DOHH2 (cell line): Measurements from ENCODE around the gene ECPAS.
"Not testable (repeated sequence)": the region's sequence is repeated elsewhere in the genome, so short reads cannot be mapped to it uniquely, and the experiment has no call there.

Experiments used
- H3F3A ChIP-seq: fragments of 200-600 bp; sonication (generic), shearing (Covaris generic); 2 replicates; pipeline ENCODE4 v1.6.0; 2016; ENCODE audit warnings: antibody characterized with exemption, mild to moderate bottlenecking; ENCODE audit not compliant: control insufficient read depth, insufficient read depth
- H3K27ac ChIP-seq: fragments of 200-600 bp; sonication (generic); 2 replicates; pipeline ENCODE4 v1.5.1; 2014; ENCODE audit warnings: low read depth, mild to moderate bottlenecking, low read length, moderate library complexity
- H3K27me3 ChIP-seq: fragments of 200-600 bp; sonication (generic); 2 replicates; pipeline ENCODE4 v1.6.1; 2014; ENCODE audit warnings: mild to moderate bottlenecking, low read length, mixed read lengths; ENCODE audit not compliant: control insufficient read depth
- H3K36me3 ChIP-seq: fragments of 200-600 bp; sonication (generic); 2 replicates; pipeline ENCODE4 v1.6.1; 2014; ENCODE audit warnings: mild to moderate bottlenecking, low read length, moderate library complexity, mixed read lengths; ENCODE audit not compliant: control insufficient read depth
- H3K4me1 ChIP-seq: fragments of 200-600 bp; sonication (generic); 2 replicates; pipeline ENCODE4 v1.6.1; 2014; ENCODE audit warnings: mild to moderate bottlenecking, low read length, mixed read lengths; ENCODE audit not compliant: control insufficient read depth
- H3K4me2 ChIP-seq: fragments of 200-600 bp; sonication (generic); 2 replicates; pipeline ENCODE4 v1.6.0; 2014; ENCODE audit warnings: mild to moderate bottlenecking, low read length, moderate library complexity
- H3K4me3 ChIP-seq: fragments of 200-600 bp; sonication (generic); 2 replicates; pipeline ENCODE4 v1.5.1; 2014; ENCODE audit warnings: mild to moderate bottlenecking, low read length, mixed read lengths
- H3K79me2 ChIP-seq: fragments of 200-600 bp; sonication (generic); 2 replicates; pipeline ENCODE4 v1.6.1; 2014; ENCODE audit warnings: mild to moderate bottlenecking, low read length, mixed read lengths; ENCODE audit not compliant: control insufficient read depth
- H3K9me2 ChIP-seq: fragments of 200-600 bp; sonication (generic); replicated peaks from 2 replicates; pipeline ENCODE4 v1.6.1; 2014; ENCODE audit warnings: mild to moderate bottlenecking, low read length, mixed read lengths; ENCODE audit not compliant: control insufficient read depth
- H3K9me3 ChIP-seq: fragments of 200-600 bp; sonication (generic); 2 replicates; pipeline ENCODE4 v1.6.1; 2014; ENCODE audit warnings: antibody characterized with exemption, low read length, mixed read lengths; ENCODE audit not compliant: control insufficient read depth, insufficient read depth
- H4K20me1 ChIP-seq: fragments of 200-600 bp; sonication (generic); 2 replicates; pipeline ENCODE4 v1.6.0; 2014; ENCODE audit warnings: low read depth, mild to moderate bottlenecking, antibody characterized with exemption, low read length, moderate library complexity; ENCODE audit not compliant: control insufficient read depth, insufficient read depth
- EZH2phosphoT487 ChIP-seq: fragments of 200-600 bp; sonication (generic); IDR thresholded peaks from 2 replicates; pipeline ENCODE4 v1.6.1; 2017; ENCODE audit warnings: borderline replicate concordance, mild to moderate bottlenecking, antibody characterized with exemption, low read length, moderate library complexity, mixed read lengths
- TF ChIP-seq, protein P1 (sequence below): fragments of 200-600 bp; sonication (generic); IDR thresholded peaks from one replicate; pipeline ENCODE4 v1.5.1; 2014; ENCODE audit warnings: antibody characterized with exemption, mild to moderate bottlenecking, low read depth, low read length; ENCODE audit not compliant: poor library complexity, severe bottlenecking

The ECPAS gene

DNA sequence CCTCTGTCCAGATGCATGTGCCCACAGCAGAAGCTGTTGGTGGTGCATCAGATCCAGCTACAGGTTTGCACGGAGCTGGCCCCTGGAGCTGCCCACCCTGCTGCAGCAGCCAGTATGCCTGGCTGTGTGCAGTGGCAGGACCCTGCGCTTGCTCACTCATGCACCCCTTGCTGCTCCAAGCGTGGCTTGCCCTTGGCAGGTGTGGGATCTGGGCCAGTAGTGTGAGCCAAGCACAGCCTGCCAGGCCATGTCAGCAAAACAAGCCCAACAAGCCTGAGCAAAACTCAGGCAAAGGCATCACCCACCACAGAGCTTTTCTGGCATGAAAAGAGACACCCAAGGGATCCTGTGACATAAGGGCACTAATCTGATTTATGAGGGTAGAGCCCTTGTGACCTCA, 18.3 kb upstream of the ECPAS start:
- H4K20me1 ChIP-seq = no peaks in the 10 kb centered on the region
- TF ChIP-seq, protein P1, sequence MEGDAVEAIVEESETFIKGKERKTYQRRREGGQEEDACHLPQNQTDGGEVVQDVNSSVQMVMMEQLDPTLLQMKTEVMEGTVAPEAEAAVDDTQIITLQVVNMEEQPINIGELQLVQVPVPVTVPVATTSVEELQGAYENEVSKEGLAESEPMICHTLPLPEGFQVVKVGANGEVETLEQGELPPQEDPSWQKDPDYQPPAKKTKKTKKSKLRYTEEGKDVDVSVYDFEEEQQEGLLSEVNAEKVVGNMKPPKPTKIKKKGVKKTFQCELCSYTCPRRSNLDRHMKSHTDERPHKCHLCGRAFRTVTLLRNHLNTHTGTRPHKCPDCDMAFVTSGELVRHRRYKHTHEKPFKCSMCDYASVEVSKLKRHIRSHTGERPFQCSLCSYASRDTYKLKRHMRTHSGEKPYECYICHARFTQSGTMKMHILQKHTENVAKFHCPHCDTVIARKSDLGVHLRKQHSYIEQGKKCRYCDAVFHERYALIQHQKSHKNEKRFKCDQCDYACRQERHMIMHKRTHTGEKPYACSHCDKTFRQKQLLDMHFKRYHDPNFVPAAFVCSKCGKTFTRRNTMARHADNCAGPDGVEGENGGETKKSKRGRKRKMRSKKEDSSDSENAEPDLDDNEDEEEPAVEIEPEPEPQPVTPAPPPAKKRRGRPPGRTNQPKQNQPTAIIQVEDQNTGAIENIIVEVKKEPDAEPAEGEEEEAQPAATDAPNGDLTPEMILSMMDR = no peak
- TF ChIP-seq EZH2phosphoT487 = no peak

DNA sequence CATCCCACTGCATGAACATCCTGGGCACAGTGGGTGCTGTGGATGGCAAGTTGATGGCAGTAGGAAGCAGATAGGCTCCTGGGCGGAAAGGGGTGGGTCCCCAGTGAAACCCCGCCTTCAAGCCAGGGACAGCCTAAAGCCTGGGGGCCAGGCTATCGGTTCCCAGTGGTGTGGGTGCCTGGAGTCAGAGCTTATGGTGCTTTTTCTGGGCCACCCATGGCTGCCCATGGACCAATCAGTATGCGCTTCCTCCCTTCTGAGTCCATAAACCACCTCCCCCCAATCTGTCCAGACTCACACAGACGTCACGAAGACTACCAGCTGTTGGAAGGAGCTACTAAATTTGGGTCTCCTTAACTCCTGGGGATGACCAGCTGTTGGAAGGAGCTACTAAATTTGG, 17.5 kb upstream of the ECPAS start:
- no peak for TF ChIP-seq EZH2phosphoT487
- TF ChIP-seq, protein P1 = no peak
- no peak overlapping the region for H3K27ac ChIP-seq
- H3K79me2 ChIP-seq = no peaks in the 10 kb centered on the region
- H3K4me2 ChIP-seq = no peak overlapping the region
- H3F3A ChIP-seq = no peaks in the 10 kb centered on the region
- H3K4me1 ChIP-seq = peaks cover 6% of the 10 kb centered on the region; the same call in 1 of the 2 replicates
- no peak overlapping the region for H3K4me3 ChIP-seq
- H4K20me1 ChIP-seq = no peaks in the 10 kb centered on the region
- no peaks in the 10 kb centered on the region for H3K9me3 ChIP-seq
- no peaks in the 10 kb centered on the region for H3K36me3 ChIP-seq
- H3K27me3 ChIP-seq = no peaks in the 10 kb centered on the region
- H3K9me2 ChIP-seq = no peaks in the 10 kb centered on the region

More for the DNA sequence above, 18.3 kb upstream of the ECPAS start:
- H3K36me3 ChIP-seq = no peaks in the 10 kb centered on the region
- no peak overlapping the region for H3K27ac ChIP-seq
- no peaks in the 10 kb centered on the region for H3K27me3 ChIP-seq
- H3K4me2 ChIP-seq = no peak overlapping the region
- peaks cover 6% of the 10 kb centered on the region; the same call in 1 of the 2 replicates for H3K4me1 ChIP-seq
- H3F3A ChIP-seq = no peaks in the 10 kb centered on the region
- H3K4me3 ChIP-seq = no peak overlapping the region
- no peaks in the 10 kb centered on the region for H3K9me2 ChIP-seq
- no peaks in the 10 kb centered on the region for H3K79me2 ChIP-seq
- H3K9me3 ChIP-seq = no peaks in the 10 kb centered on the region

GRCh38 chr9:111501005-111501562, 16.9 kb upstream of the ECPAS start:
- H3K36me3 ChIP-seq = no peaks in the 10 kb centered on the region
- peaks cover 6% of the 10 kb centered on the region; the same call in 1 of the 2 replicates for H3K4me1 ChIP-seq
- H4K20me1 ChIP-seq = no peaks in the 10 kb centered on the region
- no peak overlapping the region for H3K4me2 ChIP-seq
- H3K79me2 ChIP-seq = no peaks in the 10 kb centered on the region
- H3K27me3 ChIP-seq = 0 out of 2 replicates have a peak, but pooled peaks cover 2% of the 10 kb centered on the region
- no peak overlapping the region for H3K4me3 ChIP-seq
- H3K9me3 ChIP-seq = no peaks in the 10 kb centered on the region
- no peaks in the 10 kb centered on the region for H3K9me2 ChIP-seq
- TF ChIP-seq EZH2phosphoT487 = no peak
- TF ChIP-seq, protein P1 = no peak
- no peak overlapping the region for H3K27ac ChIP-seq
- H3F3A ChIP-seq = no peaks in the 10 kb centered on the region

DNA sequence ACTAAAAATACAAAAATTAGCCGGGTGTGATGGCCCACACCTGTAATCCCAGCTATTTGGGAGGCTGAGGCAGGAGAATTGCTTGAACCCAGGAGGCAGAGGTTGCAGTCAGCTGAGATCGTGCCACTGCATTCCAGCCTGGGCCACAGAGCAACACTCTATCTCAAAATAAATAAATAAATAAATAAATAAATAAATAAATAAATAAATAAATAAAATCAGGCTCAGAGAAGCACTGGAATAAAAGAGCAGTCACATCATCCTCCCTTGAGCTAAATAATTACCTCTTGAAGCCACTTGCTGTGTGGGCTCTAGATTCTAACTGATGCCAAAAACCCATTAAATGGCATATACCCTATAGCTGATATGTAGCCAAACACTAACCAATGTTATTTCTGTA, 13.0 kb upstream of the ECPAS start:
- not testable (repeated sequence) for H4K20me1 ChIP-seq, H3K9me3 ChIP-seq, H3F3A ChIP-seq, H3K4me2 ChIP-seq, H3K36me3 ChIP-seq, H3K9me2 ChIP-seq, H3K27ac ChIP-seq, H3K4me1 ChIP-seq, H3K4me3 ChIP-seq, H3K79me2 ChIP-seq
- H3K27me3 ChIP-seq = peaks cover 11% of the 10 kb centered on the region; the same call in 1 of the 2 replicates
